ENCODE data around the gene FOCAD.

- no peak for TF ChIP-seq CTCF (conservative IDR thresholded peaks at IDR 0.05 in 1 of 2, IDR thresholded peaks at IDR 0.05 in 1 of 2; ENCODE audit: extremely low read depth in 1 of 2, insufficient read depth in 1 of 2, low read depth in 1 of 2, low read length in 2 of 2)
- TF ChIP-seq EZH2 (IDR thresholded peaks at IDR 0.05; ENCODE audit: borderline replicate concordance, low read length), result no peak
These were observed 266.6 kb downstream of the FOCAD start for GRCh38 chr9:20950707-20951106.
